ENCODE measurements around the gene SLC7A6.

DNA sequence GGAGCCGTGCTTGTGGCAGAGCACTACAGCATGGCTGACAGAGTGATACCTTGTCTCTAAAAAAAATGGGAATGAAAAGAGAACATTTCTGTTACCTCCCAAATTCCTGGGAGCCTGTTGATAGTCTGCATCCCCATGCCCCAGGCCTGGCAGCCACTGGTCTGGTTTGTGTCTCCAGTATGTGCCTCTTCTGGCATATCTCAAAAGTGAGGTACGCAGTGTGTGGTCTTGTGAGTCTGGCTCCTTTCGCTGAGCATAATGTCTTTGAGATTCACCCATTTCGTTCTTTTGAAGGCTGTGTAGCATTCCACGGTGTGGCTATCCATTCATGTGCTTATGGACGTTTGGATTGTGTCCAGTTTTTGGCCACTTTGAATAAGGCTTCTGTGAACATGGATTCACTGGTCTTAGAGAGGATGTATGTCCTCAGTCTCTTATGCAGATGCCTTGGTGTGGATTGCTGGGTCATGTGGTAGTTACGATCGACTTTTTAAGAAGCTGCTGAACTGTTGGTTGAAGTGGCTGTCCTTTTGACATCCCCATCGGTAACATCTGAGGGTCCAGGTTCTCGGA, 85.6 kb downstream of the SLC7A6 start:
- TF ChIP-seq POLR2A (IDR thresholded peaks at IDR 0.05), result no peak
- TF ChIP-seq, protein P1, sequence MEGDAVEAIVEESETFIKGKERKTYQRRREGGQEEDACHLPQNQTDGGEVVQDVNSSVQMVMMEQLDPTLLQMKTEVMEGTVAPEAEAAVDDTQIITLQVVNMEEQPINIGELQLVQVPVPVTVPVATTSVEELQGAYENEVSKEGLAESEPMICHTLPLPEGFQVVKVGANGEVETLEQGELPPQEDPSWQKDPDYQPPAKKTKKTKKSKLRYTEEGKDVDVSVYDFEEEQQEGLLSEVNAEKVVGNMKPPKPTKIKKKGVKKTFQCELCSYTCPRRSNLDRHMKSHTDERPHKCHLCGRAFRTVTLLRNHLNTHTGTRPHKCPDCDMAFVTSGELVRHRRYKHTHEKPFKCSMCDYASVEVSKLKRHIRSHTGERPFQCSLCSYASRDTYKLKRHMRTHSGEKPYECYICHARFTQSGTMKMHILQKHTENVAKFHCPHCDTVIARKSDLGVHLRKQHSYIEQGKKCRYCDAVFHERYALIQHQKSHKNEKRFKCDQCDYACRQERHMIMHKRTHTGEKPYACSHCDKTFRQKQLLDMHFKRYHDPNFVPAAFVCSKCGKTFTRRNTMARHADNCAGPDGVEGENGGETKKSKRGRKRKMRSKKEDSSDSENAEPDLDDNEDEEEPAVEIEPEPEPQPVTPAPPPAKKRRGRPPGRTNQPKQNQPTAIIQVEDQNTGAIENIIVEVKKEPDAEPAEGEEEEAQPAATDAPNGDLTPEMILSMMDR (IDR thresholded peaks at IDR 0.05), result no peak

All from thyroid gland (tissue), 4 donors.